Measurements from ENCODE around the gene GAB1. TPM values are rescaled to one million over a fixed set of nuclear protein-coding genes. Genes with fewer than 3 reads are reported as not detected.

Gene GAB1
- total RNA-seq, 1 experiment from 2014 or later = 29.4 TPM

DNA sequence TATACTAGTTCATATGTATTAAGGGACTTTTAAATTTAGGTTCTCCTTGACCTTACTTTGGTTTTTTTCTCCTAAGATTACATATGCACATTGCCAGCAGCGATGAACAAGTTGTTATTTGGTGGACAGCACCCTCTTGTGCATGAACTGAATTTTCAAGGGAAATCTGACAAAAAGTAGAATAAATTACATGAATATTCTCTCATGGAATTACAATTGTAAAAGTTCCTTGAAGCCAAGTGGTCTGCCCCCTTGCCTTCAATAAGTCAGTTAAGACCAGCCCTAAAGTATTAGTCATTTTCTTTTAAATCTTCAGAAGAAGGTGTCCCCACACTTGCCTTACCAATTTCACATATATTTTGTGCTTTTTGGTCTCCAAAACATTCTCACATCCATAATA lies 146.2 kb downstream of the GAB1 start:
- CTCF ChIA-PET = no interaction called here

DNA sequence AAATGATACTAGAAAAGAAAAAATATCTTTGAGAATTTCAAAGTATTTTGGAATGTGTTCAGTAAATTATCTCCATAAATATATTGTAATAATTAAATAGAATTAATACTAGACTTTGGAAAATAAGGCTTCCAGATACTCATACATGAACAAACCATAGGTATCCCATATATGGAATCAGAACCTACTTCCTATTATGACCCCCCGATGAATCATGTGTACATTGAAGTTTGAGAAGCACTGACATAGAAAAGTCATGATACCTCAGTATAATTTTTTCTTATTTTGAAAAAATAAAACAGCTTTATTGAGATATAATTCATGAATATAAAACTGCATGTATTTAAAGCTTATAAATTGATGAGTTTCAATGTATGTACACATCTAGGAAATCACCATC lies 149.6 kb downstream of the GAB1 start:
- Histone ChIP-seq H3K27me3 (ENCODE audit: insufficient read depth, low read depth) (no peaks in the 10 kb centered on the region), H3K4me1 (replicated peaks; ENCODE audit: insufficient read depth) (no peaks in the 10 kb centered on the region; the same call in 1 of the 2 replicates), H3K9me2 (ENCODE audit: insufficient read depth) (no peaks in the 10 kb centered on the region), H3K36me3 (ENCODE audit: low read depth) (no peaks in the 10 kb centered on the region), H4K20me1 (ENCODE audit: insufficient read depth) (no peaks in the 10 kb centered on the region), H3K79me2 (ENCODE audit: low read depth) (no peaks in the 10 kb centered on the region), H2AFZ (no peak overlapping the region), H3K9me3 (ENCODE audit: insufficient read depth, low read depth) (no peaks in the 10 kb centered on the region), H3K27ac (no peak overlapping the region), H3K4me3 (no peak overlapping the region), H3F3A (ENCODE audit: insufficient read depth, low read depth) (no peaks in the 10 kb centered on the region), H3K4me2 (no peak overlapping the region)
- POLR2A ChIA-PET (ENCODE audit: unreplicated experiment) = no interaction called here
- TF ChIP-seq EZH2 (IDR thresholded peaks at IDR 0.05; ENCODE audit: low read depth) = no peak
- TF ChIP-seq, protein P1, sequence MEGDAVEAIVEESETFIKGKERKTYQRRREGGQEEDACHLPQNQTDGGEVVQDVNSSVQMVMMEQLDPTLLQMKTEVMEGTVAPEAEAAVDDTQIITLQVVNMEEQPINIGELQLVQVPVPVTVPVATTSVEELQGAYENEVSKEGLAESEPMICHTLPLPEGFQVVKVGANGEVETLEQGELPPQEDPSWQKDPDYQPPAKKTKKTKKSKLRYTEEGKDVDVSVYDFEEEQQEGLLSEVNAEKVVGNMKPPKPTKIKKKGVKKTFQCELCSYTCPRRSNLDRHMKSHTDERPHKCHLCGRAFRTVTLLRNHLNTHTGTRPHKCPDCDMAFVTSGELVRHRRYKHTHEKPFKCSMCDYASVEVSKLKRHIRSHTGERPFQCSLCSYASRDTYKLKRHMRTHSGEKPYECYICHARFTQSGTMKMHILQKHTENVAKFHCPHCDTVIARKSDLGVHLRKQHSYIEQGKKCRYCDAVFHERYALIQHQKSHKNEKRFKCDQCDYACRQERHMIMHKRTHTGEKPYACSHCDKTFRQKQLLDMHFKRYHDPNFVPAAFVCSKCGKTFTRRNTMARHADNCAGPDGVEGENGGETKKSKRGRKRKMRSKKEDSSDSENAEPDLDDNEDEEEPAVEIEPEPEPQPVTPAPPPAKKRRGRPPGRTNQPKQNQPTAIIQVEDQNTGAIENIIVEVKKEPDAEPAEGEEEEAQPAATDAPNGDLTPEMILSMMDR (conservative IDR thresholded peaks at IDR 0.05) = no peak
- CTCF ChIA-PET = no interaction called here
- no peak for DNase-seq
- intact Hi-C loops (cut with micrococcal nuclease; ENCODE audit: unreplicated experiment) = no loop called here
- no TSS peak for BruUV-seq (replicated peaks)

More for the DNA sequence above, 146.2 kb downstream of the GAB1 start:
- Histone ChIP-seq H3K4me1 (replicated peaks; ENCODE audit: insufficient read depth) (no peaks in the 10 kb centered on the region), H4K20me1 (ENCODE audit: insufficient read depth) (no peaks in the 10 kb centered on the region), H2AFZ (no peak overlapping the region), H3K9me3 (ENCODE audit: insufficient read depth, low read depth) (no peaks in the 10 kb centered on the region), H3K36me3 (ENCODE audit: low read depth) (no peaks in the 10 kb centered on the region), H3F3A (ENCODE audit: insufficient read depth, low read depth) (no peaks in the 10 kb centered on the region), H3K79me2 (ENCODE audit: low read depth) (no peaks in the 10 kb centered on the region), H3K27me3 (ENCODE audit: insufficient read depth, low read depth) (no peaks in the 10 kb centered on the region), H3K27ac (no peak overlapping the region), H3K4me3 (no peak overlapping the region), H3K9me2 (ENCODE audit: insufficient read depth) (no peaks in the 10 kb centered on the region), H3K4me2 (no peak overlapping the region)
- TF ChIP-seq, protein P1 (conservative IDR thresholded peaks at IDR 0.05) = peak; percentile 69
- TF ChIP-seq EZH2 (IDR thresholded peaks at IDR 0.05; ENCODE audit: low read depth) = no peak
- BruUV-seq (replicated peaks) = no TSS peak
- POLR2A ChIA-PET (ENCODE audit: unreplicated experiment) = no interaction called here
- intact Hi-C loops (cut with micrococcal nuclease; ENCODE audit: unreplicated experiment) = loop anchor here (1.0 to 5.0 kb wide), 2 partner anchors 146 to 281 kb away; partner anchors contain the start of gene GAB1
- peak; percentile 16 to 40 for DNase-seq

DNA sequence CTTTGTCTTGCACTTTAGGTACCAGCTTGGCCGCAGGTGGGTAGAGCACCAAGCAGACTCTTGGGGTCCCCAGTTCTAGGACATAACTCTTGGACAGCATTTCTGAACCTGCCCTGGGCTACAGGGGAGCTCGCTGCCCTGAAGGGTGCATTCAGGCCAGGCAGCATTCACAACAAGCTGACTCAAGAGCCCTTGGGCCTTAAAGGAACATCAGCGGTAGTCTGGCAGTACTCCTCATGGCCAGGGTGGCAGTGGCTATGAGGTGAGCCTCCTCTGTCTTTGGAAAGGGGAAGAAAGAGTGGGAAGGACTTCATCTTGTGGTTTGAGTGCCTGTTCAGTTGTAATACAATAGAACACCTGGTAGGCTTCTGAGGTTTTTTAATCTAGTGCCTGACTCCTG lies 152.0 kb downstream of the GAB1 start:
- Histone ChIP-seq H3K27me3 (ENCODE audit: insufficient read depth, low read depth) (no peaks in the 10 kb centered on the region), H4K20me1 (ENCODE audit: insufficient read depth) (no peaks in the 10 kb centered on the region), H3K4me1 (replicated peaks; ENCODE audit: insufficient read depth) (no peaks in the 10 kb centered on the region; the same call in 1 of the 2 replicates), H3K36me3 (ENCODE audit: low read depth) (no peaks in the 10 kb centered on the region), H3K9me2 (ENCODE audit: insufficient read depth) (no peaks in the 10 kb centered on the region; the same call in 1 of the 2 replicates), H3K4me2 (no peak overlapping the region), H3K4me3 (no peak overlapping the region), H3F3A (ENCODE audit: insufficient read depth, low read depth) (no peaks in the 10 kb centered on the region), H3K79me2 (ENCODE audit: low read depth) (no peaks in the 10 kb centered on the region), H3K9me3 (ENCODE audit: insufficient read depth, low read depth) (no peaks in the 10 kb centered on the region), H3K27ac (no peak overlapping the region), H2AFZ (no peak overlapping the region)
- no TSS peak for BruUV-seq (replicated peaks)
- intact Hi-C loops (cut with micrococcal nuclease; ENCODE audit: unreplicated experiment) = no loop called here
- ChIA-PET CTCF (no interaction called here), POLR2A (ENCODE audit: unreplicated experiment) (no interaction called here)
- DNase-seq = peak; percentile 37 to 64
- no peak for TF ChIP-seq EZH2 (IDR thresholded peaks at IDR 0.05; ENCODE audit: low read depth)
- TF ChIP-seq, protein P1 (conservative IDR thresholded peaks at IDR 0.05) = no peak

Data from PC-9 (cell line).